SK-N-SH treated with all-trans-retinoic acid at 6 μM for 48 hours (cell line): Measurements from ENCODE around the gene FUBP3.

Experiments used
- ATAC-seq: fragments of 200-7000 bp; cut with Tn5 transposase; 3 replicates; pipeline ENCODE4 v1.9.1; 2020; ENCODE audit warnings: mild to moderate bottlenecking, moderate library complexity
- BACH2 ChIP-seq: fragments of 250-450 bp; sonication (Bioruptor Pico); IDR thresholded peaks from 2 replicates; pipeline ENCODE4 v1.9.0; 2021; ENCODE audit warnings: mild to moderate bottlenecking, borderline replicate concordance
- CREB5 ChIP-seq: fragments of 250-450 bp; sonication (Bioruptor Pico); IDR thresholded peaks from 2 replicates; pipeline ENCODE4 v1.5.1; 2020; ENCODE audit warnings: low read depth, mild to moderate bottlenecking, moderate library complexity
- CSRNP3 ChIP-seq: fragments of 250-450 bp; sonication (Bioruptor Pico); IDR thresholded peaks from 2 replicates; pipeline ENCODE4 v1.5.1; 2021; ENCODE audit warnings: mild to moderate bottlenecking, moderate library complexity
- ESRRG ChIP-seq: fragments of 250-450 bp; sonication (Bioruptor Pico); IDR thresholded peaks from 2 replicates; pipeline ENCODE4 v1.6.1; 2021; ENCODE audit warnings: mild to moderate bottlenecking
- ISL1 ChIP-seq: fragments of 250-450 bp; sonication (Bioruptor Pico); IDR thresholded peaks from 2 replicates; pipeline ENCODE4 v2.1.2; 2022; ENCODE audit warnings: mild to moderate bottlenecking, moderate library complexity
- OSR1 ChIP-seq: fragments of 250-450 bp; sonication (Bioruptor Pico); IDR thresholded peaks from 2 replicates; pipeline ENCODE4 v1.8.0; 2022; ENCODE audit warnings: moderate library complexity, mild to moderate bottlenecking, inconsistent platforms
- PATZ1 ChIP-seq: fragments of 250-450 bp; sonication (Bioruptor Pico); IDR thresholded peaks from 2 replicates; pipeline ENCODE4 v1.8.0; 2020; ENCODE audit warnings: mild to moderate bottlenecking, moderate library complexity, borderline replicate concordance
- POU6F1 ChIP-seq: fragments of 250-450 bp; sonication (Bioruptor Pico); IDR thresholded peaks from 2 replicates; pipeline ENCODE4 v1.8.0; 2021; ENCODE audit warnings: low read depth, mild to moderate bottlenecking, moderate library complexity, borderline replicate concordance
- PPARA ChIP-seq: fragments of 250-450 bp; sonication (Bioruptor Pico); IDR thresholded peaks from 2 replicates; pipeline ENCODE4 v1.5.0; 2020; ENCODE audit warnings: mild to moderate bottlenecking, borderline replicate concordance
- RARB ChIP-seq: fragments of 250-450 bp; sonication (Bioruptor Pico); IDR thresholded peaks from 2 replicates; pipeline ENCODE4 v1.8.0; 2021; ENCODE audit warnings: mild to moderate bottlenecking, moderate library complexity
- TCF4 ChIP-seq: fragments of 250-450 bp; sonication (Bioruptor Pico); IDR thresholded peaks from 2 replicates; pipeline ENCODE4 v1.8.0; 2021; ENCODE audit warnings: mild to moderate bottlenecking, moderate library complexity, borderline replicate concordance
- TSHZ2 ChIP-seq: fragments of 250-450 bp; sonication (Bioruptor Pico); IDR thresholded peaks from 2 replicates; pipeline ENCODE4 v1.5.0; 2020; ENCODE audit warnings: mild to moderate bottlenecking, moderate library complexity
- ZC3H10 ChIP-seq: fragments of 250-450 bp; sonication (Bioruptor Pico); IDR thresholded peaks from 2 replicates; pipeline ENCODE4 v1.5.1; 2021; ENCODE audit warnings: mild to moderate bottlenecking, moderate library complexity
- ZFP3 ChIP-seq: fragments of 250-450 bp; sonication (Bioruptor Pico); IDR thresholded peaks from 2 replicates; pipeline ENCODE4 v1.5.0; 2020; ENCODE audit warnings: mild to moderate bottlenecking, moderate library complexity
- ZFP30 ChIP-seq: fragments of 450-650 bp; formaldehyde crosslinking; IDR thresholded peaks from 2 replicates; pipeline ENCODE4 v1.5.0; 2022; ENCODE audit warnings: mild to moderate bottlenecking, moderate library complexity
- ZNF565 ChIP-seq: fragments of 450-650 bp; formaldehyde crosslinking; conservative IDR thresholded peaks from 2 replicates; pipeline ENCODE4 v1.5.0; 2020; ENCODE audit warnings: low read depth, mild to moderate bottlenecking, moderate library complexity
- ZNF8 ChIP-seq: fragments of 450-650 bp; formaldehyde crosslinking; IDR thresholded peaks from 2 replicates; pipeline ENCODE4 v1.5.0; 2020; ENCODE audit warnings: mild to moderate bottlenecking, moderate library complexity

The FUBP3 gene

GRCh38 chr9:130632841-130633240 is 53.5 kb downstream of the FUBP3 start (continued):
- TF ChIP-seq POU6F1 (CRISPR knock-in tag) (no peak), PATZ1 (CRISPR knock-in tag) (no peak), RARB (CRISPR knock-in tag) (no peak)

GRCh38 chr9:130633336-130634190 is 54.2 kb downstream of the FUBP3 start:
- no peak for ATAC-seq
- no peak for TF ChIP-seq CREB5 (CRISPR knock-in tag)
- no peak for TF ChIP-seq BACH2

- no peak for ATAC-seq
- TF ChIP-seq PATZ1 (CRISPR knock-in tag), result no peak
- no peak for TF ChIP-seq TCF4 (CRISPR knock-in tag)
- no peak for TF ChIP-seq OSR1 (CRISPR knock-in tag)
- TF ChIP-seq ESRRG, result no peak
- no peak for TF ChIP-seq ZFP30 (CRISPR knock-in tag)
- TF ChIP-seq CREB5 (CRISPR knock-in tag), result no peak
- TF ChIP-seq PPARA (CRISPR knock-in tag), result no peak
- no peak for TF ChIP-seq TSHZ2 (CRISPR knock-in tag)
- no peak for TF ChIP-seq CSRNP3 (CRISPR knock-in tag)
- no peak for TF ChIP-seq POU6F1 (CRISPR knock-in tag)
- TF ChIP-seq ZFP3, result no peak
- no peak for TF ChIP-seq ZNF565 (CRISPR knock-in tag)
- no peak for TF ChIP-seq ZNF8 (CRISPR knock-in tag)
- TF ChIP-seq ZC3H10 (CRISPR knock-in tag), result no peak
- no peak for TF ChIP-seq ISL1 (CRISPR knock-in tag)
Measured at GRCh38 chr9:130634191-130634768, 54.9 kb downstream of the FUBP3 start.
